Neural cell (in vitro differentiated cells): ENCODE results near the gene SLC38A1. TPM values are rescaled to one million over a fixed set of nuclear protein-coding genes. Genes with fewer than 3 reads are reported as not detected.

ENCODE experiments used
- H2AFZ ChIP-seq: fragments of 200-600, 300-800 bp; sonication (generic), shearing (Covaris generic); 2 replicates; pipeline ENCODE4 v1.6.0; 2014; ENCODE audit warnings: low read depth, mild to moderate bottlenecking, antibody characterized with exemption, low read length, moderate library complexity
- H3F3A ChIP-seq: fragments of 200-600 bp; shearing (Covaris generic); 2 replicates; pipeline ENCODE4 v1.6.1; 2016; ENCODE audit warnings: mild to moderate bottlenecking, moderate library complexity, mixed read lengths, antibody characterized with exemption, low read length; ENCODE audit not compliant: insufficient read depth, poor library complexity, severe bottlenecking
- H3K27ac ChIP-seq: fragments of 200-600, 300-800 bp; sonication (generic), shearing (Covaris generic); 2 replicates; pipeline ENCODE4 v1.5.1; 2014; ENCODE audit warnings: mild to moderate bottlenecking, low read length, moderate library complexity
- H3K27me3 ChIP-seq: fragments of 300-800, 200-600 bp; sonication (generic), shearing (Covaris generic); 2 replicates; pipeline ENCODE4 v1.6.0; 2014; ENCODE audit warnings: mild to moderate bottlenecking, low read depth, low read length, moderate library complexity; ENCODE audit not compliant: insufficient read depth
- H3K36me3 ChIP-seq: fragments of 300-800, 200-600 bp; sonication (generic), shearing (Covaris generic); 2 replicates; pipeline ENCODE4 v1.5.1; 2014; ENCODE audit warnings: mild to moderate bottlenecking, antibody characterized with exemption, low read length, moderate library complexity; ENCODE audit not compliant: insufficient read depth
- H3K4me2 ChIP-seq: fragments of 300-800, 200-600 bp; sonication (generic), shearing (Covaris generic); 2 replicates; pipeline ENCODE4 v1.6.0; 2014; ENCODE audit warnings: mild to moderate bottlenecking, low read length
- H3K4me3 ChIP-seq: fragments of 300-800, 200-600 bp; sonication (generic), shearing (Covaris generic); 2 replicates; pipeline ENCODE4 v1.5.1; 2014; ENCODE audit warnings: mild to moderate bottlenecking, low read length, moderate library complexity
- H3K79me2 ChIP-seq: fragments of 200-600 bp; shearing (Covaris generic); replicated peaks from 2 replicates; pipeline ENCODE4 v1.6.0; 2014; ENCODE audit warnings: mild to moderate bottlenecking, low read length, moderate library complexity; ENCODE audit not compliant: insufficient read depth
- H3K9ac ChIP-seq: fragments of 300-800, 200-600 bp; sonication (generic), shearing (Covaris generic); 2 replicates; pipeline ENCODE4 v1.6.1; 2016; ENCODE audit warnings: mild to moderate bottlenecking, low read length, mixed read lengths
- H3K9me2 ChIP-seq: fragments of 200-600 bp; shearing (Covaris generic); 2 replicates; pipeline ENCODE4 v1.6.1; 2016; ENCODE audit warnings: mild to moderate bottlenecking, low read length, mixed read lengths; ENCODE audit not compliant: insufficient read depth
- H3K9me3 ChIP-seq: fragments of 200-600, 300-800 bp; sonication (generic), shearing (Covaris generic); 2 replicates; pipeline ENCODE4 v1.6.1; 2016; ENCODE audit warnings: mild to moderate bottlenecking, mixed run types, low read length, moderate library complexity, mixed read lengths
- H4K20me1 ChIP-seq: fragments of 200-600 bp; shearing (Covaris generic); 2 replicates; pipeline ENCODE4 v1.6.1; 2016; ENCODE audit warnings: mild to moderate bottlenecking, mixed run types; ENCODE audit not compliant: insufficient read depth
- CTCF ChIP-seq: fragments of 450-650 bp; IDR thresholded peaks from 2 replicates; pipeline ENCODE4 v1.5.1; 2014; ENCODE audit warnings: antibody characterized with exemption, mild to moderate bottlenecking, moderate library complexity; ENCODE audit not compliant: poor library complexity, severe bottlenecking
- EZH2 ChIP-seq: fragments of 200-600, 300-800 bp; shearing (Covaris generic), sonication (generic); IDR thresholded peaks from 2 replicates; pipeline ENCODE4 v1.6.1; 2014; ENCODE audit warnings: antibody characterized with exemption, low read length, borderline replicate concordance, mild to moderate bottlenecking; ENCODE audit not compliant: insufficient read depth, poor library complexity, severe bottlenecking
- MXI1 ChIP-seq: fragments of 450-650 bp; conservative IDR thresholded peaks from 2 replicates; pipeline ENCODE4 v1.6.1; 2014; ENCODE audit warnings: antibody characterized with exemption, mild to moderate bottlenecking; ENCODE audit not compliant: poor library complexity, severe bottlenecking
- POLR2AphosphoS5 ChIP-seq: IDR thresholded peaks from 2 replicates; pipeline ENCODE4 v1.6.1; 2012
- RAD21 ChIP-seq: fragments of 450-650 bp; conservative IDR thresholded peaks from 2 replicates; pipeline ENCODE4 v1.6.1; 2014; ENCODE audit warnings: antibody characterized with exemption, mild to moderate bottlenecking, moderate library complexity
- SMC3 ChIP-seq: fragments of 450-650 bp; conservative IDR thresholded peaks from 2 replicates; pipeline ENCODE4 v1.6.1; 2014; ENCODE audit warnings: antibody characterized with exemption, mild to moderate bottlenecking, moderate library complexity; ENCODE audit not compliant: poor library complexity
- polyA plus RNA-seq: library from polyadenylated mRNA; depleted of rRNA; stranded (reverse); fragments of >200 nt; gene quantifications from 2 replicates; pipeline ENCODE4 v1.2.3, GENCODE V29; 2014

Gene SLC38A1
- polyA plus RNA-seq, 1 donor from 2014 or later, result 124 TPM

GRCh38 chr12:46218322-46219095 lies 50.3 kb downstream of the SLC38A1 start:
- Histone ChIP-seq H3K79me2 (no peaks in the 10 kb centered on the region), H3K9ac (no peak overlapping the region), H4K20me1 (no peaks in the 10 kb centered on the region), H3K27me3 (no peaks in the 10 kb centered on the region), H3F3A (no peaks in the 10 kb centered on the region), H3K4me3 (no peak overlapping the region), H3K4me2 (no peak overlapping the region), H3K36me3 (no peaks in the 10 kb centered on the region), H3K9me2 (no peaks in the 10 kb centered on the region), H3K27ac (no peak overlapping the region), H3K9me3 (no peaks in the 10 kb centered on the region), H2AFZ (no peak overlapping the region)
- TF ChIP-seq MXI1 (no peak), EZH2 (no peak), RAD21 (no peak), CTCF (no peak)

GRCh38 chr12:46217541-46218321 lies 51.1 kb downstream of the SLC38A1 start:
- H3K36me3 ChIP-seq, result no peaks in the 10 kb centered on the region
- no peaks in the 10 kb centered on the region for H3K9me2 ChIP-seq
- no peak overlapping the region for H3K27ac ChIP-seq
- H3K27me3 ChIP-seq, result no peaks in the 10 kb centered on the region
- no peak overlapping the region for H3K4me2 ChIP-seq
- no peaks in the 10 kb centered on the region for H3F3A ChIP-seq
- no peak overlapping the region for H2AFZ ChIP-seq
- no peak overlapping the region for H3K4me3 ChIP-seq
- H3K9me3 ChIP-seq, result no peaks in the 10 kb centered on the region
- TF ChIP-seq POLR2AphosphoS5, result no peak
- TF ChIP-seq SMC3, result no peak
- no peaks in the 10 kb centered on the region for H3K79me2 ChIP-seq
- H4K20me1 ChIP-seq, result no peaks in the 10 kb centered on the region
- H3K9ac ChIP-seq, result no peak overlapping the region

- Histone ChIP-seq H3F3A (peaks cover 2% of the 10 kb centered on the region), H3K9me2 (no peaks in the 10 kb centered on the region), H4K20me1 (no peaks in the 10 kb centered on the region), H2AFZ (no peak overlapping the region), H3K79me2 (no peaks in the 10 kb centered on the region), H3K4me2 (no peak overlapping the region), H3K27ac (no peak overlapping the region), H3K27me3 (no peaks in the 10 kb centered on the region), H3K36me3 (no peaks in the 10 kb centered on the region), H3K9me3 (no peaks in the 10 kb centered on the region), H3K9ac (no peak overlapping the region), H3K4me3 (no peak overlapping the region)
- TF ChIP-seq POLR2AphosphoS5 (no peak), EZH2 (no peak)
These were observed 54.0 kb downstream of the SLC38A1 start for GRCh38 chr12:46214668-46215436.
